CD1c-positive myeloid dendritic cell (primary cell): ENCODE results near the gene NHS.

Experiments used
- DNase-seq: peaks from one replicate; pipeline ENCODE4 v3.0.0-alpha.2; 2016; ENCODE audit errors: extremely low spot score

Gene NHS

GRCh38 chrX:17622331-17622730, 247.3 kb downstream of the NHS start:
- DNase-seq, result no peak

DNA sequence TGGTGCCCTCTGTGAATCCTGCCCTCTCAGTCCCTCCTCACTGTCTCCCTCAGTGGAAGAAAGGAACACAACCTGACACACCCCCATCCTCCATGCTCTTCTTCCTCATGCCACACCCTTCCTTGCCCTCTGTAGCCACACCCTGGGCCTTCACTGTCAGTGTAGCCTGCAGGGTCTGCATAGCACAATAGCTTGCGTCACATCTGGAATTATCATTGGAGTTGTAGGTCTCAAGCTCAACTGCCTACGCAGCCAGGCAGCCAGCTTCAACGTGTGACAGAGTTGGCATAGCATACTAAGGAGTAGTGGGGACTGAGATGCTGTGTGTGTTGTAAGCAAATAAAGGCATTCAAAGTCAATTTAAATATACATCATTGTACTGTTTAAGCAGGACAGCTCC, 248.8 kb downstream of the NHS start:
- no peak for DNase-seq

DNA sequence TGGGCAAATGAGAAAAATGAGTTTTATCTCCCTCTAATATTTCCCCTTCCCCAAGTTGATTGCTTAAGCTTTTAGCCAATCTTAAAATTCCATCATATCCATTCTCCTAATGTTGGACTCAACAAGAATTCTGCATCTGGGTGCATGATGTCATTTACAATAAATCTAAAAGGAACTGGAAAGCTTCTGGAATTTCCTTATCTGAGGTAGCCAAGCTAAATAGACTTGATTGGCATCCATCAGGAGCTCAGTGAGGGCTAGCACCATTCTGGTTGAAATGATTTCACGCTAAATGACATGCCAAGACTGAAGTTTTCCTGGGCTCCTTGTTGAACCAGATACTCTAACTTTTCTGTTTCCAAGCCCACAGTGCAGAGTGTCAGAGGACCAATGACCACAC, 252.0 kb downstream of the NHS start:
- DNase-seq, result no peak

- DNase-seq, result no peak
These were observed 254.0 kb downstream of the NHS start for GRCh38 chrX:17628976-17629375.

GRCh38 chrX:17629519-17629918, 254.5 kb downstream of the NHS start:
- no peak for DNase-seq

DNA sequence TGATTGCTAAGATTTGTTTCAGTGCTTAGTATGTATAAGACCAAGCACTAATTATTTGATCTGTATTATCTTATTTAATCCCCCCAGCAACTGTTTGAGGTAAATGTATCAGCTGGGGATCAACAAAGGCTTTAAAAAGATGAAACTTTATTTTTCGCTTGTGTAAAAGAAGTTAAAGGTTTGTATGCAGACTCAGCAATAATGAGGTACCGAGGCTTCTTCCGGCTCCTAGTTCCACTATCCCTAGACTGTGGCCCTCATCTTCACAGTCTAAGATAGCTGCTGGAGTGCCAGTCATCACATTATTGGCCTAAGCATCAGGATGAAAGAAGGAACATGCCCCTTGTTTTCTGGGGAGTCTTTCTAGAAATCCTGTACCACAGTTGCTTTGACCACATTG, 256.6 kb downstream of the NHS start:
- no peak for DNase-seq

- DNase-seq, result no peak
These were observed 257.9 kb downstream of the NHS start for GRCh38 chrX:17632942-17633341.

- no peak for DNase-seq
These were observed 258.5 kb downstream of the NHS start for GRCh38 chrX:17633546-17633945.

DNA sequence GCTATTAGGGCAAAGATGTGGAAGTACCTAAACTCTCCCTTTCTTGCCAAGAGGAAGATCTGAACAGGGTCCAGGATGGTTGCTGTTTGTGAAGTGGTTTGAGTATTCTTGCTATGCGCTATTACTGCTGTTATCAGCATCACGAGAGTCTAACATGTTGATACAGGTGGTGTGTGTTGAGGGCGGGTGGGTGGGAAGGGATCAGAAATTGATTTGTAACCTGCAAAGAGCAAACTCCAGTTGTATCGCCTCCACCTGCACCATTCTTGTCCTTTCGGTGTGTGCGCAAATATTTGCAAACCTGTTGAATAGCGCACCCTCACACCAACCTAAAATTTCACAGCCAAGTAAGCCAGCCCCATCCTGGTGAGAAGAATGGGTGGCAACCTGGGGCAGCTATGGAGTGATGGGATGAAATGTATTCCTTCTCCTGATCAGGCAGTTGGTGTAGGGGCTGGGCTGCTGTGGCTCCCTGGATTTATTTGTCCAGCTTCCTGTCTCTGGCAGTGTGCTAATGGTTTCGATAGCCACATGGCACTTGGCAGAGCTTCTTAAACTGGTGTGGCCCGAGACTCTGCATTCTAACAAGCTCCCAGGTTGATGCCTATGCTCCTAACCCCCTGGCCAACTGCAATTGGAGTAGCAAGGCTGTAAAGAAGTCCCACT, 259.7 kb downstream of the NHS start:
- DNase-seq, result no peak

- no peak for DNase-seq
These were observed 260.2 kb downstream of the NHS start for GRCh38 chrX:17635231-17635630.

- DNase-seq, result no peak
These were observed 262.2 kb downstream of the NHS start for GRCh38 chrX:17637235-17637634.

GRCh38 chrX:17638731-17639130, 263.7 kb downstream of the NHS start:
- no peak for DNase-seq

DNA sequence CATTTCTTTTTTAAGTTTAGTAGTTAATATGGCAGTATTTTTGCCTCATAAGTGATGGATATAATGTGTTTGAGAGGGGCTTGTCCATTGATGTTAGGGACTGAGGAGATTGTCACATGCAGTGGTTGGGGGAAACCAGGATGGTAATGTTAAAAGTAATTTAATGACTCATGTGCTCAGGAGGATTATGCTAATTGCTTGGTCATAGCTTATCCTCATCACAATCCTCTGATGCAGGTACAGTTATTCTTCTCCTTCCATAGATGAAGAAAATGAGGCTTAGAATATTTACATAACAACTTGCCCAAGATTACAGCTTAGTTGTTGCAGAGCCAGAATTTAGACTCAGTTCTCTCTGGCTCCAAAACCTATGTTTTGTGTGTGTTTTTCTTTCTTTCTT, 267.9 kb downstream of the NHS start:
- no peak for DNase-seq

GRCh38 chrX:17643528-17643927, 268.5 kb downstream of the NHS start:
- no peak for DNase-seq

DNA sequence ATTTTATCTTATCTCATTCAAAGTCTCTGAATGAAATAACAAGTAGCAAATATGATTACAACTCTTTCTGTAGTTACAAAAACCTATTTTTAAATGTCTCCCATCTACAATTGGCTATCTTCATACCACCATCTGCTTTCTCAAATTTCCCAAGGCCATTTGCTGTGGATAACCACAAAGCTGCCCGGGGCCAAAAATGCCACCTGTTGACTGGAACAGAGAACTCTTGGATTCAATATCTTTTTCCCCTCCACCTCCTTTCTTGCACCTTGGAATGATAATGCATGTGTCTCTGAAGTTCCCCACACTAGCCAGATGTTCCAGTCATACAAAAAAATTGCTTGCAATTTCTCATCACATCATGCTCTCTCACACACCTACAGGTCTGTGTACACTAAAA, 269.0 kb downstream of the NHS start:
- no peak for DNase-seq

DNA sequence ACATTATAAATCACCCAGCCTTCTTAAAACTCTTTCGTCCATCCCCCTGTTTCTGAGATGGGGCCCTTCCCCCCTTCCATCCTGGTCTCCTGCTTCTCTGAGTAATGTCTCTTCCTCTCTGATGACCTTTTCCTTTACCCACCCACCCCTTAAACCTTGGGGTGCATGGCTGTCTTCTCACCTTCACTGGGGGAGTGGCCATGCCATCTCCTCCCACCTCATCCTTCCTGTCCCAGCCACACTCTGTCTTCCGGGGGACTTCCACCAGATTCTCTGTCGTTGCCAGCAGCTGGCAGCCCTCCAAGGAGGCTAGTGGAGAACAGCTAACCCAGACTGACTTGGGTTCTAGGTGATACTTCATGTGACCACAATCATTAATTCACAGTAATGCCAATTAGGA, 279.1 kb downstream of the NHS start:
- DNase-seq, result no peak

DNA sequence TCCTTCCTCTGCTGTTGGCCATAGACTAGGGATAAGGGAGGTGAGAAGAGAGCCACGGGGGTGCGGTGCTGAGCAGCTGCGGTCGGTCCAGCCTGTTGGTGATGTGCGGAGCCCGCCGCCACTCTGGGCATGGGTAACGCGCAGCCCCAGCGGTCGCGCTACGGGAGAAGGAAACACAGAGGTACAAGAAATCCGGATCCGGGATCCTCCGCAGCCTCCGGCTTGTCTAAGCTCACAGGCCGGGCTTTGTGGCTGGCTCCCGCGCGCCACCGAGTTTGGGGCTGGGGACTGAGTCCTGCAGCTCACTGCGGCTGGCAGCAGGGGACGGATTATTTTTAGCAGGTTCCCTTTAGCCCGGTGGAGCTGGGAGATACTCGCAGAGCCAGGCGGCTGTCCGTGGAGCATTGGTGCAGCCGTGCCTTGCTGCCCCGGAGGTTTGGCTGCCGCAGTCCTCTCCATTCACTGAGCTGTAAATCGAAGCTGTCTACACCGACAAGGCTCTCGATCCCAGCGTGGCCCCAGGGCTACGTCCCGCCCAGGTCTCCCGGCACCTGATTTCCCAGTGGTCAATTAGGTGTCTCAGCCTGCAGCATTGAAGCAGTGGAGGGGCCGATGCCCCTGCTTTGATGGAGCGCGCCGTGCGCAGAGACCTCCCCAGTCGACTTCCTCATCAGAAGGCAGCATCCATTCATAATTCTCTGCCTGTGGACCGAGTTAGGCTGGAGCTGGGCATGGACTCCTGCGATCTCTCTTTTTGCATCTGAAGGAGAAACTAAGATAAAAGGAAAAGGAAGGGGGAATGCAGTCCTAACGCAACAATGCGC, 280.4 kb downstream of the NHS start:
- DNase-seq, result no peak

DNA sequence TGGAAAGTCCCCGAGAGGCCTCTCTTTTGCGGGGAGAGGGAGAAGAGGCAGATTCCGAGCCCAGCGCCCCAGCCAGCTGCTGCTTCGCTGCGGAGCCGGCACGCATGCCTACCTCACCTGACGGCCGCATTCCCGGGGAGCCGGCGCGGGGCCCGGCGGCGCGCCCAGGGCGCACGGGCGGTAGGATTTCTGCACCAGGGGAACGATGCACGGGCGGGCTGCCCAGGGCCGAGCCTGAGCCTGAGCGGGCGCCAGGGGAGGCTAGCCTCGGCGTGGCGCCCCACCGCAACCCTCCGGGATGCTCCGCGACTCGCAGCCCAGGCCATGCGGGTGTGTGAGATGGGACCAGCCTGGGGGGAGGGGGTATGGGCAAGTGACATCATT, 281.0 kb downstream of the NHS start:
- DNase-seq, result no peak

- no peak for DNase-seq
These were observed 281.6 kb downstream of the NHS start for GRCh38 chrX:17656556-17656955.

GRCh38 chrX:17662391-17662790, 287.4 kb downstream of the NHS start:
- DNase-seq, result no peak

DNA sequence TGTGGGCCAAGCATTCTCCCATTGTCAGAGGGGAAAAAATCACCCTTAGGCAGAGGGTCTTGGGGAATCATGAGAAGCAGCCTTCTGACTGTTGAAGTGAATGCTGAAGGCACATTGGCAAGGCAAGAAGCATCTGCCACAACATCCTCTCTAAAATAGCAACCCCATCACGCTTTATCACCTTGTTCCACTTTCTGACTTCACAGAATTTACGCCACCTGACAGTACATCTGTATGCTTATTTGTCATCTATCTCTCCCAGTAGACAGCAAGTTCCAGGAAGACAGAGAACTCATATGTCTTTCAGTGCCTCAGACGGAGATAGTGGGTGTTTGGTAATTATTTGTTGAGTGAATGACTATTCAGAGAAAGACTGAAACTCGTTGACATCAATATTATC, 293.9 kb downstream of the NHS start:
- no peak for DNase-seq

DNA sequence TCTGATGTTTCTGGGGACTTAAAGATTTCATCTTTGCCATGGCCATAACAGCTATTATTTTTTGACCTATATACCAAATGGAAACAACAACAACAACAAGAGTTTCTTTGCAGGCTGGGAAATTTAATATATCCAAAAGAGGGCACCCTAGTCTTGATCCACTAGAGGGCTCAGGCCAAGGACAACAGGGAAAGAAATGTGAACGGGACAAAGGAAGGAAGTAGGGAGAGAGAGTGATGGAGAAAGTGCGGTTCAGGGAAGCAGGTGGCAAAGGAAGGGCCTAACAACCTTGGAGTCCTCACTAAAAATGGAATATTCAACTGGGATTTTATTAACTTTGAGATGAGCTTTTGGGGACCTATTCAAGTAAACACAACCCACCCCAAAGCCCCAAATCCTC, 294.5 kb downstream of the NHS start:
- DNase-seq, result no peak

DNA sequence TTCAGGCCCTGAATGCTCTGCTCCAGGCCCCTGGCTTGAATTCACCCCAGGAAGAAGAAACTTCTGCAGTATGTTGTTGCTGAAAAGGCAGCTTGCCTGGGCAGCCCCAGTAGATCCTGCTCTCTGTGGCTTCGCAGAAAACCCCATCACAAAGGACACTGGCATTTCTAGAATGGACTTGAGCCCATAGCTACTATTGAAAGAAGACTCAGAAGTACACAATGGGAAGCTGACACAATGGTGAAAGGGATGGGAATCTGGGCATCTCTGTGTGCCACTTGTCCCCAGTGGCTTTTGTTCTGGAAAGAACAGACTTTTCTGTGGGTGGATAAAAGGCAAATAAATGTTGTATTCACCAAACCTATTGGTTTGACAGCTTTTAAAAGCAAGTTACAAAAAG, 294.9 kb downstream of the NHS start:
- no peak for DNase-seq

DNA sequence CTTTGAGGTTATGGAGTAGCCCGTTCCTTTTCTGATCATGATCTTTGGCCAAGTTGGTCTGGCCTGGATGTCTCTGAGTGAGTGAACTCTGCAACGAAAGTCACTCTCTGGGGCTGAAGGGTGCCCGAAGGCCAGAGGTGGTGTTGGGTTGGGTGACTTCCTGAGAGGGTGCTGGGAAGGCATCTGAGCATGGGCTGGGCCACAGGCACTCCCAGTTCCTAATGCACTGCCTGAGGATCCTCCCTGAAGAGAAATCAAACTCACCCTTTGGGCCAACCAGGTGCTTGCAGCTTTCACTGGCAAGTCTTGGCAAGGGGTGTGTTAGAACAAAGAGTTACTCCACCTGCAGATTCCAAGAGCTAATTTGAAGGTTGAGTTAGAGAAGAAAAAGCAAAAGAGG, 295.9 kb downstream of the NHS start:
- no peak for DNase-seq
